Measurements from ENCODE around the gene KIAA1549.

The KIAA1549 gene

DNA sequence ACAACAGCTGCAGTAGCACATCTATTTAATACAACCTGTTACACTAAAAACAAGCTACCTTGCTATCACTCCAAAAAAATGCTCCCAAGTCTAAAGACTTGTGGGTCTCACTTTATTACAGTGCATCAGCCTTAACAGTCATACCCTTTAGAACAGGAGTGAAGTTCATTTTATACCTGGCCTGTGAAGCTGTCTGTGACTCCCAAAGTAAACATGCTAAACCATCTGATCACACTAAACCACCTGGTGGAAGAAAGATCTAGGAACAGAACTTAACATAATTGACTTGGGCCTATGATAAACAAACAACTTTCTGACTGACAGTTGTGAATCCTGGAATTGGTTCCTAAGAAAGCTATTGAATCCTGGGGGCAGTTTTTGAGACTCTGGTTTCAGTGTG is 102.3 kb downstream of the KIAA1549 start:
- DNase-seq, result no peak

DNA sequence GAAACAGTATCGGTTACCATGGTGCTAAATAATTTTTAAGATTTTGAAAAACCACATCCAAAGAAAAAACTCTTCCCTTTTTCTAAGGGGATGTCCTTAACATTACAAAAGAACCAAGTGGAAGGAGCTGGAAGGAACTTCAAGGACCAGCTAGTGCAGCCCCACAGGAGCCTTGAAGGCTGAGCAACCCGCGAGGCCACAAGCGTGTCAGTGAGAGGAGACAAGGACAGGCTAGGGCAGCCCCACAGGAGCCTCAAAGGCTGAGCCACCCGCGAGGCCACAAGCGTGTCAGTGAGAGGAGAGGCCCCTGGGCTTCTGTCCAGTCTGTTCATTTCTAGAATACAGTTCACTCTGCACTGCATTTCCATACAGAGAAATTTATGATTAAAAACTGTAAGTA is 103.1 kb downstream of the KIAA1549 start:
- no peak for DNase-seq

- DNase-seq, result no peak
Observed at GRCh38 chr7:138876326-138876725, 104.9 kb downstream of the KIAA1549 start.

DNA sequence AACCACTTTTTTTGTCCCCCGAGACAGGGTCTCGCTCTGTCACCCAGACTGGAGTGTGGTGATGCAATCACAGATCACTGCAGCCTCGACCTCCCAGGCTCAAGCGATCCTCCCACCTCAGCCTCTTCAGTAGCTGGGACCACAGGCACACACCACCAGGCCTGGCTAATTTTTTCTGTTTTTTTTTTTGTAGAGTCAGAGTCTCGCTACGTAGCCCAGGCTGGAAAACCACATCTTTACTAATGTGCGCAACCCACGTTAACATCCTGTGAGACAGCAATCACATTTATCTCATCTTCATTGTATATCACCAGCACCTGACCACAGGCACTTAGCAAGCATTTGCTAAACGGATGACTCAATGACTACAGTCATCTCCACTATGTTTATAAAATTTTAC is 105.4 kb downstream of the KIAA1549 start:
- DNase-seq, result peak; percentile 70

- DNase-seq, result no peak
Observed at GRCh38 chr7:138873220-138873892, 107.8 kb downstream of the KIAA1549 start.

DNA sequence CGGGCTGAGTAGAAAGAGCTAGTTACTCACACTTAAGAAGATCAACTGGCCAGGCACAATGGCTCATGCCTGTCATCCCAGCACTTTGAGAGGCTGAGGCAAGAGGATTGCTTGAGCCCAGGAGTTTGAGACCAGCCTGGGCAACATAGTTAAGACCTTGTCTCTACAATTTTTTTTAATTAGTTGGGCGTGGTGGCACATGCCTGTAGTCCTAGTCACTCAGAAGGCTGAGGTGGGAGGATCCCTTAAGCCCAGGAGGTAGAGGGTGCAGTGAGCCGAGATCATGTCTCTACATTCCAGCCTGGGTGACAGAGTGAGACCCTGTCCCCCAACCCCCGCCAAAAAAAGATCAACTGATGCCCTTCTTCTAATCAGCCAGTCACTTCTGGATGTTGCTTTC is 108.6 kb downstream of the KIAA1549 start:
- DNase-seq, result no peak

DNA sequence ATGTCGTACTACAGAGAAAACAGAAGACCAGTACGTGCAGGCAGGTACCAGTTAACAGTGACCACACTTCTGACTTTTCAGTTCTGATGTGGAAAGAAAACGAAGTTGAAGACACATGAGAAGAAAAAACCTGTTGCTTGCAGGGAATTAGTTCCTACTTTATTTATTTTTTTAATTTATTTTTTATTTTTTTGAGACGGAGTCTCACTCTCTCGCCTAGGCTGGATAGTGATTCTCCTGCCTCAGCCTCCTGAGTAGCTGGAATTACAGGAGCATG is 109.4 kb downstream of the KIAA1549 start:
- no peak for DNase-seq

- no peak for DNase-seq
Observed at GRCh38 chr7:138871065-138871813, 110.0 kb downstream of the KIAA1549 start.

DNA sequence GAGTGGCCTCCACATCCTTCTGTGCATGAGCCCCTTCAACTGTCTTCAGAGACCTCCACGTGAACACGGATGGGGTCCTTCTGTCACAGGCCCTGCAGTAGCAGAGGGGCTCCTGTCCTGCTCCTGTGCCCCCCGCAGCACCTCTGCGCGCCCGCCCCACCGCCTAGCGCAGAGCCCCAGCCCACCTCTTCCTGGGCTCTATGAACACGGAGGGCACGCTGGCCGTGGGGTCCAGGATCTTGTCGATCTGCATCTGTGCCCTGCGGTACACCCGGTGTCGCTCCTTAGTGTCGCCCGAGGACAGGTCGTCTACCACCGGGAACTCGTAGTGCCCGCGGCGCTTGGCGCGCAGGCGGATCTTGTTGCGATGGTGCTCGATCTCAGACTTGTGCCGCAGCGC is 111.8 kb downstream of the KIAA1549 start:
- no peak for DNase-seq

GRCh38 chr7:138868711-138869110 is 112.5 kb downstream of the KIAA1549 start:
- no peak for DNase-seq

- DNase-seq, result no peak
Observed at GRCh38 chr7:138867744-138868143, 113.4 kb downstream of the KIAA1549 start.

GRCh38 chr7:138866353-138866752 is 114.8 kb downstream of the KIAA1549 start:
- no peak for DNase-seq

DNA sequence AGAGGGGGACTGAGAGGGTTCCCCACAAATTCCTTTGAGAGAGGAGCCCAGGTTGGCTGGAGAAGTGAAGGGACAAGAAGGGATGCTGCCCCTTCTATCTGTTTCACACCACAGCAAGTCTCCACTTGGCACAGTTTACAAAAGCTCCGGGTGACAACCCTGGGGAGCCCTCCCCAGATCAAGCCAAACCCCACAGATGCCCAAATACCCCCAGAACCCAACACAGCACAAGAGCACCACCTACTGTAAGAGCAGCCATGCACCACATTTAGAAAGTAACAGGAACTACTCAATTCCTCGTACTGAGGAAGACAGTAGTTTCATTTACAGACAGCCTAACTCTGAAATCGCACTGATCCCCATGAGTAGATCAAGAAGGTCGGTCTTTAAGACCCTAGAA is 115.3 kb downstream of the KIAA1549 start:
- DNase-seq, result peak; percentile 27

DNA sequence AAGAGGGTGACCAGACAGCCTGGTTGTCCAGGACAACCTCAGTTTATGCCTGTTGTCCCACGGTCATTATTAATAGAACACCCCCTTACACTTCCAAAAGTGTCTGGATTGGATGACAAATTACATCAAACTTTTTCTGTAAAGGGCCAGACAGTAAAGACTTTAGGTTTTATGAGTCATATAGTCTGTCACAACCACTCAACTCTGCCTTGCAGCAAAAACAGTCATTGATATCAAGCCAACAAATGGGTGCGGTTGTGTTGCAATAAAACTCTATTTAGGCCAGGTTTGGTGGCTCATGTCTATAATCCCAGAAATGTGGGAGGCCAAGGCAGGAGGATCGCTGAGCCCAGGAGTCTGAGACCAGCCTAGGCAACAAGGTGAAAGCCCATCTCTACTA is 116.5 kb downstream of the KIAA1549 start:
- DNase-seq, result no peak

- DNase-seq, result no peak
Observed at GRCh38 chr7:138863931-138864330, 117.3 kb downstream of the KIAA1549 start.

DNA sequence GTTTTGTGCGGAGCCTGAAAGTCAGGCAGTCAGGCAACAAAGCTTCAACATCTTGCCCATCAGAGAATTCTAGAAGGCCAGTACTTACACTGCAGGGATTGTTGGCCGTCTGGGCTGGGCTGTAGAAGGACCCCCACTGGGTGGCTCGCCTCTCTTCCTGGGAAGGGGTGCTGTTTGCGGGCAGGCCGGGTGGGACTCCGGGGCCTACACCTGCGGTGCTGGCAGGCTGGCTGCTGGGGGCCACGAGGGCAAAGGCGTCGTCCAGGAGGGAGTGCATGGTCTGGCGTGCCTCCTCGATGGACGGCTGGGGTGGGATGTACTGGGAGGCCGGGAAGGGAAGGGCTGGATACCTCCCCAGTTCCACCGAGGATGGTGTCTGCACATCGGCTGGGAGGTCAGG is 120.1 kb downstream of the KIAA1549 start:
- no peak for DNase-seq

DNA sequence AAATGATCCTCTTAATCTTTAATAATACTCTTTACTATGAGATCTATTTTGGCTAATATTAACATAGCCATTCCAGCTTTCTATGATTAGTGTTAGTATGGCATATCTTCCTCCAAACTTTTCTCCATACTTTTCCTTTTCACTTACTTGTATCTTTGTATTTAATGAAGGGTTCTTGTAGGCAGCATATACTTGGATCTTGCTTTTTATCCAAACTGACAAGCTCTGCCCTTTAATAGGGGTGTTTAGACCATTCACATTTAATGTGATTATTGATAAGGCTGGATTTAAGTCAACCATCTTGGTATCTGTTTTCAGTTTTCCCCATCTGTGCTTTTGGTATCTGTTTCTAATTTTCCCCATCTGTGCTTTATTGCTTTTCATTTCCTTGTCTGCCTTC is 123.5 kb downstream of the KIAA1549 start:
- no peak for DNase-seq

GRCh38 chr7:138854115-138854645 is 127.0 kb downstream of the KIAA1549 start:
- no peak for DNase-seq

DNA sequence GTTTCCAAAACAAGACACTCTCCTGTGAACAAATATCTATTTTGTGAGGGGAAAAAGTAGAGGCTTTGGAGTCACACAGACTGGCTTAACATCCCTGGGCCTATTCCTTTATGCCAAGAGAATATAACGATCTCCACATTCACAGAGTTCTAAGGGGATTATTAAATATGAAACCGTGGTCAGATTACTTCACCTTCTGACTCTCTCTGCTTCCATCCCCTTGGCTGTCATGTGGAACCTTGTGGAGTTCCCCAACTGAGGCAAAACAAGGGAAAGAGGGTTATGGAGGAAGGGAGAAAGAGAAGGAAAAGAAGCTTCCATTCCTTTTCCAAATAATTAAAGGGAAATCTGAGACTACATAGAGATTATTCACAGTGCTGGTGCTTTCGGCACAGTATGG is 127.7 kb downstream of the KIAA1549 start:
- no peak for DNase-seq

- no peak for DNase-seq
Observed at GRCh38 chr7:138852469-138852868, 128.7 kb downstream of the KIAA1549 start.

DNA sequence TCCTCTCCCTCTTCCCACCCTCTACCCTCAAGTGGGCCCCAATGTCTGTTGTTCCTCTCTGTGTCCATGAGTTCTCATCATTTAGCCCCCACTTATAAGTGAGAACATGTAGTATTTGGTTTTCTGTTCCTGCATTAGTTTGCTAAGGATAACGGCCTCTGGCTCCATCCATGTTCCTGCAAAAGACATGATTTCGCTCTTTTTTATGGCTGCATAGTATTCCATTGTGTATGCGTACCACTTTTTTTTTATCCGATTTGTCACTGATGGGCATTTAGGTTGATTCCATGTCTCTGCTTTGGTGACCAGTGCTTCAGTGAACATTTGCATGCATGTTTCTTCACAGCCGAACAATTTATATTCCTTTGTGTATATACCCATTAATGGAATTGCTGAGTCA is 131.5 kb downstream of the KIAA1549 start:
- DNase-seq, result no peak

- DNase-seq, result no peak
Observed at GRCh38 chr7:138848056-138848980, 132.9 kb downstream of the KIAA1549 start.

GRCh38 chr7:138845711-138846110 is 135.5 kb downstream of the KIAA1549 start:
- DNase-seq, result no peak

All from stimulated activated CD4-positive, alpha-beta T cell treated with anti-CD3 and anti-CD28 coated beads, Interleukin-4, amount 100 ng/mL, for 24 hours (primary cell).